HG03558 (cell line): ENCODE data around the gene TOLLIP.
"Not testable (repeated sequence)": the region's sequence is repeated elsewhere in the genome, so short reads cannot be mapped to it uniquely, and the experiment has no call there.

Experiments
- ATAC-seq: cut with Tn5 transposase; IDR thresholded peaks from one replicate; pipeline ENCODE4 v1.9.1; 2021; ENCODE audit warnings: moderate number of reproducible peaks; ENCODE audit not compliant: unreplicated experiment; ENCODE audit errors: extremely low read depth

TOLLIP gene

GRCh38 chr11:1270476-1270875 lies 39.0 kb downstream of the TOLLIP start:
- no peak for ATAC-seq

- ATAC-seq = no peak
These were observed 39.5 kb downstream of the TOLLIP start for GRCh38 chr11:1269957-1270356.

- ATAC-seq = no peak
These were observed 41.9 kb downstream of the TOLLIP start for GRCh38 chr11:1267441-1268100.

GRCh38 chr11:1266976-1267375 lies 42.5 kb downstream of the TOLLIP start:
- not testable (repeated sequence) for ATAC-seq

GRCh38 chr11:1265480-1265879 lies 44.0 kb downstream of the TOLLIP start:
- not testable (repeated sequence) for ATAC-seq

- not testable (repeated sequence) for ATAC-seq
These were observed 45.0 kb downstream of the TOLLIP start for GRCh38 chr11:1264444-1264843.

GRCh38 chr11:1263010-1263409 lies 46.4 kb downstream of the TOLLIP start:
- ATAC-seq = no peak

- ATAC-seq = no peak
These were observed 47.0 kb downstream of the TOLLIP start for GRCh38 chr11:1262172-1263006.

- no peak for ATAC-seq
These were observed 48.0 kb downstream of the TOLLIP start for GRCh38 chr11:1261241-1262071.

GRCh38 chr11:1260620-1261019 lies 48.8 kb downstream of the TOLLIP start:
- ATAC-seq = no peak

GRCh38 chr11:1260023-1260501 lies 49.4 kb downstream of the TOLLIP start:
- ATAC-seq = no peak

GRCh38 chr11:1259561-1259960 lies 49.9 kb downstream of the TOLLIP start:
- ATAC-seq = no peak

- no peak for ATAC-seq
These were observed 50.4 kb downstream of the TOLLIP start for GRCh38 chr11:1259076-1259461.

GRCh38 chr11:1258401-1259075 lies 50.9 kb downstream of the TOLLIP start:
- no peak for ATAC-seq

GRCh38 chr11:1257916-1258315 lies 51.5 kb downstream of the TOLLIP start:
- ATAC-seq = no peak

- ATAC-seq = no peak
These were observed 52.1 kb downstream of the TOLLIP start for GRCh38 chr11:1257366-1257765.

- no peak for ATAC-seq
These were observed 53.0 kb downstream of the TOLLIP start for GRCh38 chr11:1256257-1257045.

- no peak for ATAC-seq
These were observed 54.3 kb downstream of the TOLLIP start for GRCh38 chr11:1255151-1255550.

- no peak for ATAC-seq
These were observed 54.7 kb downstream of the TOLLIP start for GRCh38 chr11:1254733-1255132.
